ENCODE results near the gene ANO7.

DNA sequence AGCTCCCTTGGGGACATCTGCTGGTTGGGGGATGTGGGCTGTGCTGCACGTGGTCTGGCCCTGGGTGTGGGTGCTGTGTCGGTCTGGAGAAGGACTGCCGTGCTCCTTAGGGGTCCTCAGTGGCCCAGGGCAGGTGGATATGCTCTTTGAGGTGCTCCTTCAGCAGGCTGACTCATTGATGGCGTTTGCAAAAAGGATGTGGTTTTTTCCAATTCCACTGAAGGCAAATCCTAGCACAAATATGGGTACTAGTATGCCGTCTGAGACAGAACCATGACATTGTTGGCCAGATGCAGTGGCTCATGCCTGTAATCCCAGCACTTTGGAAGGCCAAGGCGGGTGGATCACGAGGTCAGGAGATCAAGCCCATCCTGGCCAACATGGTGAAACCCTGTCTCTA is 34.9 kb upstream of the ANO7 start:
- TF ChIP-seq, protein P1, sequence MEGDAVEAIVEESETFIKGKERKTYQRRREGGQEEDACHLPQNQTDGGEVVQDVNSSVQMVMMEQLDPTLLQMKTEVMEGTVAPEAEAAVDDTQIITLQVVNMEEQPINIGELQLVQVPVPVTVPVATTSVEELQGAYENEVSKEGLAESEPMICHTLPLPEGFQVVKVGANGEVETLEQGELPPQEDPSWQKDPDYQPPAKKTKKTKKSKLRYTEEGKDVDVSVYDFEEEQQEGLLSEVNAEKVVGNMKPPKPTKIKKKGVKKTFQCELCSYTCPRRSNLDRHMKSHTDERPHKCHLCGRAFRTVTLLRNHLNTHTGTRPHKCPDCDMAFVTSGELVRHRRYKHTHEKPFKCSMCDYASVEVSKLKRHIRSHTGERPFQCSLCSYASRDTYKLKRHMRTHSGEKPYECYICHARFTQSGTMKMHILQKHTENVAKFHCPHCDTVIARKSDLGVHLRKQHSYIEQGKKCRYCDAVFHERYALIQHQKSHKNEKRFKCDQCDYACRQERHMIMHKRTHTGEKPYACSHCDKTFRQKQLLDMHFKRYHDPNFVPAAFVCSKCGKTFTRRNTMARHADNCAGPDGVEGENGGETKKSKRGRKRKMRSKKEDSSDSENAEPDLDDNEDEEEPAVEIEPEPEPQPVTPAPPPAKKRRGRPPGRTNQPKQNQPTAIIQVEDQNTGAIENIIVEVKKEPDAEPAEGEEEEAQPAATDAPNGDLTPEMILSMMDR (conservative IDR thresholded peaks at IDR 0.05), result no peak
- TF ChIP-seq ZFX (IDR thresholded peaks at IDR 0.05), result no peak

Measured in C4-2B (cell line).